ENCODE measurements around the gene KLB.
A peak's percentile ranks its signal among the peaks of the same experiment; 100 is the strongest.

KLB gene

DNA sequence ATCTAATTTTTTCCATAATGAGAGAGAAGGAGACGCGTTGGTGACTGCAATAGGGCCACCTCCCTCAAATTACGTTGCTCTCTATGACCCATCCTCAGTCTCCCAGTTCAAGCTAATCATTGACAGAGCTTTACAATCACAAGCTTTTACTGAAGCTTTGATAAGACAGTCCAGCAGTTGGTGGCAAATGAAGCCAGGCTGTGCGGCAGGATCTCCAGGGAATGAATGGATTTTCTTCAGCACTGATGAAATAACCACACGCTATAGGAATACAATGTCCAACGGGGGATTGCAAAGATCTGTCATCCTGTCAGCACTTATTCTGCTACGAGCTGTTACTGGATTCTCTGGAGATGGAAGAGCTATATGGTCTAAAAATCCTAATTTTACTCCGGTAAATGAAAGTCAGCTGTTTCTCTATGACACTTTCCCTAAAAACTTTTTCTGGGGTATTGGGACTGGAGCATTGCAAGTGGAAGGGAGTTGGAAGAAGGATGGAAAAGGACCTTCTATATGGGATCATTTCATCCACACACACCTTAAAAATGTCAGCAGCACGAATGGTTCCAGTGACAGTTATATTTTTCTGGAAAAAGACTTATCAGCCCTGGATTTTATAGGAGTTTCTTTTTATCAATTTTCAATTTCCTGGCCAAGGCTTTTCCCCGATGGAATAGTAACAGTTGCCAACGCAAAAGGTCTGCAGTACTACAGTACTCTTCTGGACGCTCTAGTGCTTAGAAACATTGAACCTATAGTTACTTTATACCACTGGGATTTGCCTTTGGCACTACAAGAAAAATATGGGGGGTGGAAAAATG is at the start of gene KLB:
TSS of gene KLB (plus strand) at position 168 of the 821 bp plus-strand sequence. CDS start at position 188, 20 bp downstream.
- TF ChIP-seq GATA2 (IDR thresholded peaks at IDR 0.05; ENCODE audit: low read depth, low read length) (no peak), GATA3 (IDR thresholded peaks at IDR 0.05; ENCODE audit: low read depth, low read length) (no peak)

- TF ChIP-seq GATA3 (IDR thresholded peaks at IDR 0.05; ENCODE audit: low read depth, low read length) (no peak), GATA2 (IDR thresholded peaks at IDR 0.05; ENCODE audit: low read depth, low read length) (no peak)
Observed at GRCh38 chr4:39357002-39357401, 49.7 kb upstream of the KLB start.

- no peak for TF ChIP-seq GATA2 (IDR thresholded peaks at IDR 0.05; ENCODE audit: low read depth, low read length)
- no peak for TF ChIP-seq GATA3 (IDR thresholded peaks at IDR 0.05; ENCODE audit: low read depth, low read length)
Observed at GRCh38 chr4:39362827-39363226, 43.9 kb upstream of the KLB start.

DNA sequence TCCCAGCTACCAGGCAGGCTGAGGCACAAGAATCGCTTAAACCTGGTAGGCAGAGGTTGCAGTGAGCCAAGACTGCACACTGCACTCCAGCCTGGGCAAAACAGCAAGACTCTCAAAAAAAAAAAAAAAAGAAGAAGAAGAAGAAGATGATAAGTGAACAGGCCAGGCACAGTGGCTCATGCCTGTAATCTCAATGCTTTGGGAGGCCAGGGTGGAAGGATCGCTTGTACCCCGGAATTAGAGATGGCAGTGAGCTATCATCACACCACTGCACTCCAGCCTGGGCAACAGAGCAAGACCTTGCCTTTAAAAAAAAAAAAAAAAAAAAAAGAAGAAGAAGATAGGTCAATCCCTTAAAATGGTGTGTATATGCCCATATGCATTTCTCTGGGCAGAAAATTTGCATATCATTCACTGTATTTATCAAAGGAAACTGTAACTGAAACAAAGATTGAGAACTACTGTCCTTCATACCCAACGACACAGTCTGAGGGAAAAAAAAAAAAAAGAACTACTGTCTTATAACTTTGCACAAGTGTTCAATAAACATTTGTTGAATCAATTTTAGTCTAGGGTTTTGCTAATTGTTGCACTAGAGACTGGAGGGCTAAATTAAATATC is 42.8 kb upstream of the KLB start:
- no peak for TF ChIP-seq GATA2 (IDR thresholded peaks at IDR 0.05; ENCODE audit: low read depth, low read length)
- TF ChIP-seq GATA3 (IDR thresholded peaks at IDR 0.05; ENCODE audit: low read depth, low read length), result no peak

DNA sequence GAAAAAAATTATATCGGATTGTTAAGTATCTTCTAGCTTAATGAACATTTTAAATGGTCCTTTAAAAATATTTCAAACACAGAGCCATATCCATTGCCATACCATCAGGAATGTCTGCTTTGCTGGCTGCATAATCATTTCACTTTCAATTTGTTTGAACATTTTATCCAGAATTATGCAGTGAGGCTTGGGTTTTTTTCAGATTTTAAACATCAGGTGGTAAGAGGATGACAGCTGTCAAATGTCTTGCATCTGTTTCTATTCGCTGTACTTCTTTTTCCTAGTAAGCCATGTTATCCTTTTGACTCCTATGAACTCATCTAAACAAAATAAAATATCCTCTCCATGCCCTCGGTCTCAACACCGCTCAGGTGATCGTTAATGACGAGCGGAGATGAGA is 41.4 kb upstream of the KLB start:
- TF ChIP-seq GATA3 (IDR thresholded peaks at IDR 0.05; ENCODE audit: low read depth, low read length) (no peak), GATA2 (IDR thresholded peaks at IDR 0.05; ENCODE audit: low read depth, low read length) (no peak)

DNA sequence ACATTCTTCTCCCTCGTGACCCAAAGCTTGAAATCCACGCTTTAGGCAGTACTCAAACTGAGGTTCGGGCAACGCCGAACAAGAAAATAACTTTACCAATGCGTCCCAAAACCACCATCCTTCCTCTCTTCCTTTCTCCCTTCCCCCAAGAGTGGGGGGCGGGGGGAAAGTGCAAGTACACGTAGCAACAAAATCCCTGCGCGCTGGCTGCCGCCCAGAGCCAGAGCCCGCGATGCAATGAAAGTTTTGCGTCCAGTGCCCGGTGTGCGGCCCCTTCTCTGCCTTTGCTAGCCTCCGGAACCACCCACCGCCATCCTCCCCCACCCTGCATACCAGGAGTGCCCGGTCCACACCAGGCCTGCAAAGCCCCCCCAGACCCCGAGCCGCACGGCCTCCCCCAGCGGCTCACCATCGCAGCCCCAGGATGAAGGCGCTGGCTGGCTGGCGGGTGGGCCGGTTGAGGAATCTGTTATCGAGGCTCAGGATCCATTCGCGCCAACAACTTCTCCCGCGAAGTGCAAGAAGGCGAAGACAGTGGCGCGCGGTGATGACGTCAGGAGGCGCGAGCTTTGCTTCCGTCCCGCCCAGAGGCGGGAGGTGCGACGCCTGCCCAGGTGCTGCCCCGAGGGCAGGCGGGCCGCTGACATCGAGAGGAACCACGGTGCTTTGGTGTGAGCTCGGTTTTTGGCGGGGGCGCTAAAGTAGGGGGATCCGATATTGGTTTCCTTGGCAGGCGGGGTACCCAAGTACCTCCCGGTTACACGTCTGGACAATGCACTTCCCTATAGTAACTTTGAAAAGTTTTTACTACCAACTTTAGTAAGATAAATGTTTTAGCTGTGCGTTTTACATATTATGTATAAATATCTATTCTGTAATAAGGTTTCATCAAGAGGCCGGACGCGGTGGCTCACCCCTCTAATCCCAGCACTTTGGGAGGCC is 40.6 kb upstream of the KLB start, which contains the start of gene RFC1:
TSS of gene RFC1 (minus strand) at position 533 of the 942 bp plus-strand sequence. CDS start at position 412, 121 bp downstream.
- TF ChIP-seq GATA3 (IDR thresholded peaks at IDR 0.05; ENCODE audit: low read depth, low read length), result no peak
- peak; percentile 65 for TF ChIP-seq GATA2 (IDR thresholded peaks at IDR 0.05; ENCODE audit: low read depth, low read length)

DNA sequence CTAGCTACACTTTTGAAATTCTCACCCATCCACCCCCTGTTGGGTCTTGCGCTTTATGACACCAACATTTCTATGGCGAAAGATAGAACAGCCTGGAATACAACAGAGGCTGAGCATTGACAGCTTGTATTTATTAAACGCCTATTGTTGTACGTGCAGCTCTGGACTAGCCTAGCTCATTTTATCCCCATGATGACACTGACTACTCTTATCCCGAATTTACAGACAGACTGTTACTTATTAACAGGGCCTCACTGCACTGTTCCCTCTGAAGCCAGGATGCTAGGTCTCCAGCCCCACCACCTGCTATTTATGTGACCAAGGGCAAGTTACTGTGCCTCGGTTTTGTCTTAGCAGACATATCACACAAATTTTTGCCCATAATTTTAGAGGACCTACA is 39.6 kb upstream of the KLB start:
- TF ChIP-seq GATA2 (IDR thresholded peaks at IDR 0.05; ENCODE audit: low read depth, low read length) (no peak), GATA3 (IDR thresholded peaks at IDR 0.05; ENCODE audit: low read depth, low read length) (no peak)

- no peak for TF ChIP-seq GATA3 (IDR thresholded peaks at IDR 0.05; ENCODE audit: low read depth, low read length)
- no peak for TF ChIP-seq GATA2 (IDR thresholded peaks at IDR 0.05; ENCODE audit: low read depth, low read length)
Observed at GRCh38 chr4:39369301-39369700, 37.4 kb upstream of the KLB start.

GRCh38 chr4:39375478-39375877 is 31.3 kb upstream of the KLB start:
- TF ChIP-seq GATA3 (IDR thresholded peaks at IDR 0.05; ENCODE audit: low read depth, low read length) (no peak), GATA2 (IDR thresholded peaks at IDR 0.05; ENCODE audit: low read depth, low read length) (no peak)

DNA sequence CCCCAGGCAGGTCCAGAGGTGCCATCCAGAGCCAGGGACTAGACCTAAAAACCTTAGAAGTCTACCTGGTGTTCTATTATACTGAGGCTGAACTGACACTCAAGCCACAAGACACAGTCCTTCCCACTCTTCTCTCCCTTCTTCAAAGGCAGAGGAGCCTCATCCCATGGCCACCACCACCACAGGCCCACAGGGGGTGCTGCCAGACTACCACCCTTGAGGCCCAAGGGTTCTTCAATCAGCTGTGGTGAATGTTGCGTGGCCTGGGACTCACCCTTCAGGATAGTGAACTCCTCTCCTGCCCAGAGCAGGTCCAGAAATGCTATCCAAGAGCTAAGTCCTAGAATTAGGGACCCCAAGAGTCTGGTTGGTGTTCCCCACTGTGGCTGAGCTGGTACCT is 23.0 kb upstream of the KLB start:
- TF ChIP-seq GATA2 (IDR thresholded peaks at IDR 0.05; ENCODE audit: low read depth, low read length) (no peak), GATA3 (IDR thresholded peaks at IDR 0.05; ENCODE audit: low read depth, low read length) (no peak)

GRCh38 chr4:39384563-39384962 is 22.2 kb upstream of the KLB start:
- no peak for TF ChIP-seq GATA2 (IDR thresholded peaks at IDR 0.05; ENCODE audit: low read depth, low read length)

DNA sequence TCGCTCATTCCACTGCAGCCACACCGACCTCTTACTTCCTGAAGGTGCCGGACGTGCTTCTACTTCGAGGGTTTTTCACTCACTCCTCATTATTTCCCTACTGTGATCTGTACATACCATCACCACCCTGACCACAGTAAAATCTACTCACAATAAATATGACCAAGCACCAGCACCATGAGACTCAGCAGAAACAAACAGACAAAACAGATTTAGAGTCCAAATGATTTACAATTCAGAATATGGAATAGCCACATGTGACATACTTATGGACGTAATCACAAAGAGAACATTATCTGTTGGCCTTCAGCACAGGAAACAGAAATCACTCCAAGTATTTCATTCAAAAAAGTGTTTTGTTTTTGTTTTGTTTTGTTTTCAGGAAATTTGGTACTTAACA is 16.1 kb upstream of the KLB start:
- TF ChIP-seq GATA3 (IDR thresholded peaks at IDR 0.05; ENCODE audit: low read depth, low read length) (no peak), GATA2 (IDR thresholded peaks at IDR 0.05; ENCODE audit: low read depth, low read length) (no peak)

DNA sequence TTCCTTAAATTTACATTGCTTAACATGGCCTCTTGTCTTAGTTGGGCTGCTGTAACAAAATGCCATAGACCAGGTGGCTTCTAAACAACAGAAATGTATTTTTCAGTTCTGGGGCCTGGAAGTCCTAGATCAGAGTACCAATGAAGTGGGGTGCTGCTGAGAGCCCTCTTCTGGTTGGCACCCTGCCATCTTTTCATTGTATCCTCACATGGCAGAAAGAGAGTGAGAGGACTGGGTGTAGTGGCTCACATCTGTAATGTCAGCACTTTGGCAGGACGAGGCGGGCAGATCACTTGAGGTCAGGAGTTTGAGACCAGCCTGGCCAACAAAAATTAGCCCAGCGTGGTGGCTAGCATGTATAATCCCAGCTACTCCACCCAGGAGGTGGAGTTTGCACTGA is 12.0 kb upstream of the KLB start:
- no peak for TF ChIP-seq GATA2 (IDR thresholded peaks at IDR 0.05; ENCODE audit: low read depth, low read length)
- no peak for TF ChIP-seq GATA3 (IDR thresholded peaks at IDR 0.05; ENCODE audit: low read depth, low read length)

DNA sequence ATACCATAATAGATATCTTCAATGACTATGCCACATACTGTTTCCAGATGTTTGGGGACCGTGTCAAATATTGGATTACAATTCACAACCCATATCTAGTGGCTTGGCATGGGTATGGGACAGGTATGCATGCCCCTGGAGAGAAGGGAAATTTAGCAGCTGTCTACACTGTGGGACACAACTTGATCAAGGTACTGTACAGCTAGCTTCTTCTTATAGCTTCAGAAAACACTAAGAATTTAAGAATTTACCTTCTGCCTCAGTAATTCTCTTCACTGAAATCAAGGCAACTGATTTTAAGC is 805 bp downstream of the KLB start:
- TF ChIP-seq GATA2 (IDR thresholded peaks at IDR 0.05; ENCODE audit: low read depth, low read length), result no peak
- no peak for TF ChIP-seq GATA3 (IDR thresholded peaks at IDR 0.05; ENCODE audit: low read depth, low read length)
